ENCODE results near the gene PI4KA.

DNA sequence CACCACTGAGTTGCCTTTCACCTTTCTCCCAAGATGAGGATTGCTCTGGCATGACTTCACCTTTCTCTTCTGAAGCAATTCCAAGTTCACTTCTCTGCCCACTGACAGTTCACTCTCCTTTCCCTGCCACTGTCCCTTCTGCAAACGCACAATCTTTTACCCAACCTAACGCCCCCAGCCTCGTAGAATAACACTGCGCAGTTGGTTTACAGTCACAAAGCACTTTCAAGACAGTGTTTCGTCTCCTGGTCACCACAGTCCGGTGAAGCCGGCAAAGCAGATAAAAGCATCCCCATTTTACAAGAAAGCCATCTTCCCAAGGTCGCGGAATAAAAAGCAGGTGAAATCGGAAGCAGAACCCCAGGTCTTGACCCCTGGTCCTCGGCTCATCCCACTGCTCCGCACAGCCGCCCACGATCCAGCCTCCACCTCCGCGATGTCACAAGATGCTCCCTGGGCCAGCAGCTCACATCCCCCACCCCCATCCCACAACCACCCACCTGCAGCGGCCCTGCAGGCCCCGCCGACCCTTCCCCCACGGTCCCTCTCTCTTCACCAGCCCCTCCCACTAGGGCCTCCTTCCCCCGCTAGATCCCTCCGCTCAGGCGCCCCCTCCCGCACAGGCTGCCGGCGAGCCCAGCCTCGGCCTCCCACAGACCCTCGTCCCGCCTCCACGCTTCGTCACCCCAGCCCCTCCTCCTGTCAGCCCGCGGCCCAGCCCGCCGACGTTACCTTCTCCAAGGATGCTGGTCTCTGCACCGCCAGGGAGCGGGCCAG lies 585 bp downstream of the PI4KA start:
- TF ChIP-seq POLR2A (IDR thresholded peaks at IDR 0.05; ENCODE audit: low read length) (no peak), GATA1 (IDR thresholded peaks at IDR 0.05; ENCODE audit: low read depth, low read length) (no peak)
